SK-N-SH (cell line): Measurements from ENCODE around the gene SLC31A1. TPM values are rescaled to one million over a fixed set of nuclear protein-coding genes. Genes with fewer than 3 reads are reported as not detected.

Source experiments
- CTCF ChIA-PET: fragments of 300-600, 350-600 bp; formaldehyde crosslinking; extraction: SDS; loops from one replicate; lab custom pipeline; 2021; lab: Yijun Ruan, JAX
- POLR2A ChIA-PET: fragments of 350-600 bp; sonication (Branson Sonifier 250); formaldehyde crosslinking; extraction: SDS; loops from one replicate; lab custom pipeline; 2020; ENCODE audit warnings: antibody characterized with exemption, inconsistent platforms; lab: Yijun Ruan, JAX
- DNase-seq: peaks from one replicate; pipeline ENCODE4 v3.0.0; 2012
- H2AFZ ChIP-seq: fragments of 200-600 bp; sonication (generic); 2 replicates; pipeline ENCODE4 v1.8.1; 2016; ENCODE audit warnings: antibody characterized with exemption, mild to moderate bottlenecking, low read depth
- H3F3A ChIP-seq: fragments of 200-600 bp; sonication (generic); replicated peaks from 2 replicates; pipeline ENCODE3; 2016; ENCODE audit warnings: antibody characterized with exemption, mild to moderate bottlenecking; ENCODE audit not compliant: insufficient read depth
- H3K27ac ChIP-seq, 2 experiments: fragments of 200-500 bp in 1 of 2; fragments of 200-600 bp in 1 of 2; sonication (Bioruptor generic) in 1 of 2; sonication (generic), shearing (Covaris generic) in 1 of 2; 2 replicates each; pipeline versions ENCODE4 v1.5.1 to v1.6.1; 2014 to 2016; ENCODE audit warnings: low read depth in 2 of 2, inconsistent platforms in 1 of 2, low read length in 1 of 2, mild to moderate bottlenecking in 1 of 2, mixed read lengths in 1 of 2
- H3K27me3 ChIP-seq: fragments of 200-600 bp; sonication (generic), shearing (Covaris generic); 2 replicates; pipeline ENCODE4 v1.6.1; 2016; ENCODE audit warnings: mixed run types; ENCODE audit not compliant: insufficient read depth
- H3K36me3 ChIP-seq, 2 experiments: fragments of 200-500 bp in 1 of 2; fragments of 200-600 bp in 1 of 2; sonication (Bioruptor generic) in 1 of 2; sonication (generic) in 1 of 2; replicated peaks in 1 of 2; 2 replicates each; pipeline versions ENCODE3 to v1.5.1; 2014 to 2016; ENCODE audit warnings: low read length in 1 of 2, mild to moderate bottlenecking in 1 of 2; ENCODE audit not compliant: insufficient read depth in 2 of 2, control insufficient read depth in 1 of 2
- H3K4me1 ChIP-seq, 2 experiments: fragments of 200-500 bp in 1 of 2; fragments of 200-600 bp in 1 of 2; sonication (Bioruptor generic) in 1 of 2; sonication (generic), shearing (Covaris generic) in 1 of 2; 2 replicates each; pipeline versions ENCODE4 v1.5.1 to v1.6.1; 2014 to 2016; ENCODE audit warnings: low read depth in 1 of 2, low read length in 1 of 2, mixed run types in 1 of 2; ENCODE audit not compliant: insufficient read depth in 2 of 2, control insufficient read depth in 1 of 2
- H3K4me2 ChIP-seq: fragments of 200-600 bp; sonication (generic), shearing (Covaris generic); 2 replicates; pipeline ENCODE4 v1.6.1; 2017; ENCODE audit warnings: mixed run types
- H3K4me3 ChIP-seq, 2 experiments: fragments of 200-500 bp in 1 of 2; fragments of 200-600 bp in 1 of 2; sonication (Bioruptor generic) in 1 of 2; sonication (generic), shearing (Covaris generic) in 1 of 2; 2 replicates each; pipeline versions ENCODE4 v1.5.1 to v1.8.1; 2014 to 2016; ENCODE audit warnings: low read depth in 2 of 2, inconsistent platforms in 1 of 2, low read length in 1 of 2, mild to moderate bottlenecking in 1 of 2, mixed read lengths in 1 of 2, moderate library complexity in 1 of 2
- H3K79me2 ChIP-seq: fragments of 200-600 bp; sonication (generic); 2 replicates; pipeline ENCODE4 v1.8.1; 2017; ENCODE audit warnings: mild to moderate bottlenecking; ENCODE audit not compliant: insufficient read depth
- H3K9ac ChIP-seq: fragments of 200-600 bp; sonication (generic); 2 replicates; pipeline ENCODE4 v1.6.1; 2017; ENCODE audit warnings: mixed run types
- H3K9me2 ChIP-seq: fragments of 200-600 bp; sonication (generic); 2 replicates; pipeline ENCODE4 v1.6.1; 2017; ENCODE audit warnings: mixed run types
- H3K9me3 ChIP-seq: fragments of 200-600 bp; sonication (generic); 2 replicates; pipeline ENCODE4 v1.6.1; 2017; ENCODE audit warnings: mixed run types, mild to moderate bottlenecking, moderate library complexity
- H4K20me1 ChIP-seq: fragments of 200-600 bp; sonication (generic); 2 replicates; pipeline ENCODE4 v1.6.1; 2017; ENCODE audit warnings: mild to moderate bottlenecking, mixed run types; ENCODE audit not compliant: insufficient read depth
- CHD2 ChIP-seq: fragments of 150-350 bp; IDR thresholded peaks from 2 replicates; pipeline ENCODE4 v1.6.1; 2018; ENCODE audit warnings: low read length; ENCODE audit not compliant: partially characterized antibody
- EZH2phosphoT487 ChIP-seq: fragments of 200-600 bp; sonication (generic); IDR thresholded peaks from 2 replicates; pipeline ENCODE4 v1.6.1; 2017; ENCODE audit warnings: low read depth, mixed run types, mild to moderate bottlenecking, antibody characterized with exemption, moderate library complexity, borderline replicate concordance
- FOXM1 ChIP-seq: IDR thresholded peaks from 2 replicates; pipeline ENCODE4 v1.4.0; 2012; ENCODE audit warnings: low read depth, mild to moderate bottlenecking
- GABPA ChIP-seq: IDR thresholded peaks from 2 replicates; pipeline ENCODE4 v1.4.0; 2012; ENCODE audit warnings: low read depth, mild to moderate bottlenecking
- JUND ChIP-seq: IDR thresholded peaks from 2 replicates; pipeline ENCODE4 v1.4.0; 2012
- MAX ChIP-seq: IDR thresholded peaks from 2 replicates; pipeline ENCODE4 v1.4.0; 2012; ENCODE audit warnings: low read depth
- MEF2A ChIP-seq: IDR thresholded peaks from 2 replicates; pipeline ENCODE4 v1.4.0; 2012; ENCODE audit warnings: low read depth, borderline replicate concordance
- NRF1 ChIP-seq: IDR thresholded peaks from 2 replicates; pipeline ENCODE4 v1.6.1; 2012; ENCODE audit warnings: low read depth, mild to moderate bottlenecking, low read length
- POLR2AphosphoS5 ChIP-seq: IDR thresholded peaks from 2 replicates; pipeline ENCODE4 v1.6.1; 2012; ENCODE audit warnings: low read depth, low read length
- RFX5 ChIP-seq: IDR thresholded peaks from 2 replicates; pipeline ENCODE4 v1.6.1; 2012; ENCODE audit warnings: mild to moderate bottlenecking, improper control_type of control experiment, low read length
- RXRA ChIP-seq: IDR thresholded peaks from 2 replicates; pipeline ENCODE4 v1.4.0; 2012; ENCODE audit warnings: low read depth, mild to moderate bottlenecking, borderline replicate concordance
- SMC3 ChIP-seq: IDR thresholded peaks from 2 replicates; pipeline ENCODE4 v1.6.1; 2012; ENCODE audit warnings: low read depth, low read length, improper control_type of control experiment
- TAF1 ChIP-seq: IDR thresholded peaks from 2 replicates; pipeline ENCODE4 v1.6.1; 2012; ENCODE audit warnings: low read depth, mild to moderate bottlenecking, low read length, moderate library complexity, borderline replicate concordance
- TEAD4 ChIP-seq: IDR thresholded peaks from 2 replicates; pipeline ENCODE4 v1.4.0; 2012; ENCODE audit warnings: mild to moderate bottlenecking, borderline replicate concordance; ENCODE audit not compliant: insufficient read depth
- USF2 ChIP-seq: fragments of 150-350 bp; IDR thresholded peaks from 2 replicates; pipeline ENCODE4 v1.6.1; 2017; ENCODE audit warnings: antibody characterized with exemption, low read length, low read depth, borderline replicate concordance
- WGBS: methylation state at CpG from one replicate; pipeline ENCODE4 v1.1.6; 2017; ENCODE audit warnings: low lambda C conversion rate; 5-methylcytosine and 5-hydroxymethylcytosine counted together
- polyA plus RNA-seq, 3 experiments: library from polyadenylated mRNA; depleted of rRNA; stranded (reverse); fragments of >200 nt; gene quantifications; 2 replicates each; pipeline ENCODE4 v1.2.3, GENCODE V29; 2012
- TF ChIP-seq, protein P1 (sequence below): IDR thresholded peaks from 2 replicates; pipeline ENCODE4 v1.4.0; 2012; ENCODE audit warnings: low read depth, borderline replicate concordance
- TF ChIP-seq, protein P2 (sequence below): IDR thresholded peaks from 2 replicates; pipeline ENCODE4 v1.4.0; 2012; ENCODE audit warnings: low read depth, borderline replicate concordance

SLC31A1 gene
- polyA plus RNA-seq, 1 of the 3 experiments (the other 2 are of a cell fraction), result 7.7 TPM

DNA sequence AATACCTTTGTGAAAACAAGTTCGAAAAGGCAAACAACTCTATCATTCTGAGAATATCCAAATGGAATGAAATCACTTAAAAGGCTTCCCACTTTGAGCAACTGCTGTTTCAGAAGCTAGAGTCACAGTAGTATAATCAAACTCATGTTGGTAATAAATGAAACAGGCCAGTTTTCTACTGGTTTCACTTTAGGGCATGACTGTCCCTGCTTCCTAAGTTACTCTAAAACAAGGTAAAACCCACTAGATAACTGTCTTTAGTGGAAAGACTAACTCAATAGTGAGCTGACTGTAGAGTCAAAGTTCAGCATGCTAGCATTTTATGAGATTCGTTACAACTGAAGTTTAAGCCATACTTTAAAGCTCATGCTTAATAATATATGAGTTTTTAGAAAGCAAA lies 48.0 kb downstream of the SLC31A1 start:
- CTCF ChIA-PET, result interaction anchor here (0.7 to 1.7 kb wide), 4 partner anchors 8 to 318 kb away, joined by 3 to 5 read pairs (median 4); no protein-coding TSS in a partner anchor
- no peak for DNase-seq

GRCh38 chr9:113269871-113270270 lies 48.5 kb downstream of the SLC31A1 start:
- TF ChIP-seq POLR2AphosphoS5 (no peak), RXRA (no peak), USF2 (no peak), CHD2 (no peak)
- TF ChIP-seq, protein P1, sequence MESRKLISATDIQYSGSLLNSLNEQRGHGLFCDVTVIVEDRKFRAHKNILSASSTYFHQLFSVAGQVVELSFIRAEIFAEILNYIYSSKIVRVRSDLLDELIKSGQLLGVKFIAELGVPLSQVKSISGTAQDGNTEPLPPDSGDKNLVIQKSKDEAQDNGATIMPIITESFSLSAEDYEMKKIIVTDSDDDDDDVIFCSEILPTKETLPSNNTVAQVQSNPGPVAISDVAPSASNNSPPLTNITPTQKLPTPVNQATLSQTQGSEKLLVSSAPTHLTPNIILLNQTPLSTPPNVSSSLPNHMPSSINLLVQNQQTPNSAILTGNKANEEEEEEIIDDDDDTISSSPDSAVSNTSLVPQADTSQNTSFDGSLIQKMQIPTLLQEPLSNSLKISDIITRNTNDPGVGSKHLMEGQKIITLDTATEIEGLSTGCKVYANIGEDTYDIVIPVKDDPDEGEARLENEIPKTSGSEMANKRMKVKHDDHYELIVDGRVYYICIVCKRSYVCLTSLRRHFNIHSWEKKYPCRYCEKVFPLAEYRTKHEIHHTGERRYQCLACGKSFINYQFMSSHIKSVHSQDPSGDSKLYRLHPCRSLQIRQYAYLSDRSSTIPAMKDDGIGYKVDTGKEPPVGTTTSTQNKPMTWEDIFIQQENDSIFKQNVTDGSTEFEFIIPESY, result no peak
- Histone ChIP-seq H2AFZ (no peak overlapping the region), H3K9ac (no peak overlapping the region), H3K4me2 (no peak overlapping the region), H3K27me3 (no peaks in the 10 kb centered on the region), H3K79me2 (peaks cover 14% of the 10 kb centered on the region), H3K4me3 (no peak overlapping the region), H3K27ac (no peak overlapping the region), H3F3A (peaks cover 8% of the 10 kb centered on the region), H3K9me2 (no peaks in the 10 kb centered on the region), H4K20me1 (no peaks in the 10 kb centered on the region; the same call in 1 of the 2 replicates), H3K4me1 (peaks cover 0 to 6% of the 10 kb centered on the region in 2 experiments; a peak in 3 of 4 replicates), H3K9me3 (no peaks in the 10 kb centered on the region), H3K36me3 (peaks cover 38 to 55% of the 10 kb centered on the region in 2 experiments)
- ChIA-PET CTCF (interaction anchor here (0.7 to 1.7 kb wide), 4 partner anchors 9 to 318 kb away, joined by 3 to 5 read pairs (median 4); no protein-coding TSS in a partner anchor), POLR2A (no interaction called here)
- DNase-seq, result no peak
- WGBS, result 98% methylated on average over 2 of the region's 2 CpGs

More for the DNA sequence above, 48.0 kb downstream of the SLC31A1 start:
- peaks cover 0 to 6% of the 10 kb centered on the region in 2 experiments; a peak in 3 of 4 replicates for H3K4me1 ChIP-seq
- 95% methylated on average over 2 of the region's 2 CpGs for WGBS
- peaks cover 38 to 55% of the 10 kb centered on the region in 2 experiments for H3K36me3 ChIP-seq
- peaks cover 9% of the 10 kb centered on the region for H3K79me2 ChIP-seq
- no peaks in the 10 kb centered on the region; the same call in 1 of the 2 replicates for H4K20me1 ChIP-seq
- no peak overlapping the region for H3K27ac ChIP-seq
- H3K9ac ChIP-seq, result no peak overlapping the region
- H2AFZ ChIP-seq, result no peak overlapping the region
- POLR2A ChIA-PET, result no interaction called here
- H3K4me2 ChIP-seq, result no peak overlapping the region
- H3K9me2 ChIP-seq, result no peaks in the 10 kb centered on the region
- H3K4me3 ChIP-seq, result no peak overlapping the region
- peaks cover 3% of the 10 kb centered on the region for H3F3A ChIP-seq
- TF ChIP-seq EZH2phosphoT487, result no peak
- no peak for TF ChIP-seq TEAD4
- TF ChIP-seq RFX5, result no peak
- no peak for TF ChIP-seq FOXM1
- TF ChIP-seq GABPA, result no peak
- TF ChIP-seq, protein P1, result no peak
- TF ChIP-seq SMC3, result no peak
- no peak for TF ChIP-seq POLR2AphosphoS5
- TF ChIP-seq NRF1, result no peak
- TF ChIP-seq, protein P2, sequence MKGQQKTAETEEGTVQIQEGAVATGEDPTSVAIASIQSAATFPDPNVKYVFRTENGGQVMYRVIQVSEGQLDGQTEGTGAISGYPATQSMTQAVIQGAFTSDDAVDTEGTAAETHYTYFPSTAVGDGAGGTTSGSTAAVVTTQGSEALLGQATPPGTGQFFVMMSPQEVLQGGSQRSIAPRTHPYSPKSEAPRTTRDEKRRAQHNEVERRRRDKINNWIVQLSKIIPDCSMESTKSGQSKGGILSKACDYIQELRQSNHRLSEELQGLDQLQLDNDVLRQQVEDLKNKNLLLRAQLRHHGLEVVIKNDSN, result no peak
- no peak for TF ChIP-seq TAF1
- no peak for TF ChIP-seq JUND
- no peak for TF ChIP-seq USF2
- TF ChIP-seq MAX, result no peak
- TF ChIP-seq MEF2A, result no peak
- no peaks in the 10 kb centered on the region for H3K27me3 ChIP-seq
- no peaks in the 10 kb centered on the region for H3K9me3 ChIP-seq
